HepG2 (cell line): ENCODE data around the gene HES3. TPM values are rescaled to one million over a fixed set of nuclear protein-coding genes. Genes with fewer than 3 reads are reported as not detected.
A peak's percentile ranks its signal among the peaks of the same experiment; 100 is the strongest.

ENCODE experiments used
- FOSL1 ChIP-seq: sonication (generic); formaldehyde crosslinking; IDR thresholded peaks from 2 replicates; pipeline ENCODE4 v1.9.0; 2021; ENCODE audit warnings: missing genetic modification reagents, borderline replicate concordance
- FOXO1 ChIP-seq: sonication (generic); formaldehyde crosslinking; IDR thresholded peaks from 2 replicates; pipeline ENCODE4 v1.4.0; 2020; ENCODE audit warnings: missing genetic modification reagents
- HNRNPLL ChIP-seq: fragments of 200-400 bp; formaldehyde crosslinking; IDR thresholded peaks from 2 replicates; pipeline ENCODE4 v1.6.1; 2017; ENCODE audit warnings: mild to moderate bottlenecking, low read depth, low read length; ENCODE audit not compliant: poor library complexity, severe bottlenecking
- REST ChIP-seq, 2 experiments: IDR thresholded peaks; 2 replicates each; pipeline ENCODE4 v1.6.1; 2011 to 2012; ENCODE audit warnings: low read length in 2 of 2, borderline replicate concordance in 1 of 2, low read depth in 1 of 2, mild to moderate bottlenecking in 1 of 2, moderate library complexity in 1 of 2
- REXO4 ChIP-seq: sonication (generic); formaldehyde crosslinking; IDR thresholded peaks from 2 replicates; pipeline ENCODE4 v1.8.0; 2022; ENCODE audit warnings: missing genetic modification reagents, mild to moderate bottlenecking, borderline replicate concordance
- SMARCE1 ChIP-seq: fragments of 450-650 bp; IDR thresholded peaks from 2 replicates; pipeline ENCODE4 v1.6.1; 2017; ENCODE audit warnings: borderline replicate concordance
- SUZ12 ChIP-seq: fragments of 150-350 bp; IDR thresholded peaks from 2 replicates; pipeline ENCODE4 v1.6.1; 2014; ENCODE audit warnings: low read depth, low read length
- ZBTB38 ChIP-seq: sonication (generic); formaldehyde crosslinking; IDR thresholded peaks from 2 replicates; pipeline ENCODE4 v1.5.1; 2020; ENCODE audit warnings: mild to moderate bottlenecking, missing genetic modification reagents
- ZKSCAN1 ChIP-seq: fragments of 150-350 bp; IDR thresholded peaks from 2 replicates; pipeline ENCODE4 v1.6.1; 2014; ENCODE audit warnings: low read length
- ZNF225 ChIP-seq: sonication (generic); formaldehyde crosslinking; IDR thresholded peaks from 2 replicates; pipeline ENCODE4 v1.4.0; 2020; ENCODE audit warnings: mild to moderate bottlenecking, missing genetic modification reagents
- ZNF318 ChIP-seq: sonication (generic); formaldehyde crosslinking; IDR thresholded peaks from 2 replicates; pipeline ENCODE4 v1.4.0; 2020; ENCODE audit warnings: mild to moderate bottlenecking, missing genetic modification reagents
- ZNF597 ChIP-seq: sonication (generic); formaldehyde crosslinking; IDR thresholded peaks from 2 replicates; pipeline ENCODE4 v1.5.0; 2020; ENCODE audit warnings: missing genetic modification reagents
- polyA plus RNA-seq, 8 experiments: library from polyadenylated mRNA; depleted of rRNA in 3 of 8; stranded (reverse) in 7 of 8; unstranded in 1 of 8; fragments of >200 nt; fragmentation: Illumina TruSeq in 4 of 8; extraction: Trizol in 4 of 8; gene quantifications; 2 replicates each; pipeline versions ENCODE4 v1.2.1 to v1.2.3, GENCODE V29; 2011 to 2016; ENCODE audit warnings: low read depth in 4 of 8, missing spikeins in 1 of 8, mixed read lengths in 1 of 8; ENCODE audit not compliant: insufficient read depth in 1 of 8
- total RNA-seq, 5 experiments: library from RNA; depleted of rRNA; stranded (reverse); fragments of >200 nt; fragmentation: Illumina TruSeq; extraction: Trizol; gene quantifications; 2 replicates each; pipeline ENCODE4 v1.2.3, GENCODE V29; 2016; ENCODE audit warnings: low read depth in 1 of 5
- TF ChIP-seq, protein P1 (sequence below): sonication (generic); formaldehyde crosslinking; IDR thresholded peaks from 2 replicates; pipeline ENCODE4 v1.4.0; 2020; ENCODE audit warnings: missing genetic modification reagents

Gene HES3
- total and polyA plus RNA-seq, 2 of the 13 experiments (the other 11 are each of a cell fraction or from before 2014, with no cell fraction given), result not detected

DNA sequence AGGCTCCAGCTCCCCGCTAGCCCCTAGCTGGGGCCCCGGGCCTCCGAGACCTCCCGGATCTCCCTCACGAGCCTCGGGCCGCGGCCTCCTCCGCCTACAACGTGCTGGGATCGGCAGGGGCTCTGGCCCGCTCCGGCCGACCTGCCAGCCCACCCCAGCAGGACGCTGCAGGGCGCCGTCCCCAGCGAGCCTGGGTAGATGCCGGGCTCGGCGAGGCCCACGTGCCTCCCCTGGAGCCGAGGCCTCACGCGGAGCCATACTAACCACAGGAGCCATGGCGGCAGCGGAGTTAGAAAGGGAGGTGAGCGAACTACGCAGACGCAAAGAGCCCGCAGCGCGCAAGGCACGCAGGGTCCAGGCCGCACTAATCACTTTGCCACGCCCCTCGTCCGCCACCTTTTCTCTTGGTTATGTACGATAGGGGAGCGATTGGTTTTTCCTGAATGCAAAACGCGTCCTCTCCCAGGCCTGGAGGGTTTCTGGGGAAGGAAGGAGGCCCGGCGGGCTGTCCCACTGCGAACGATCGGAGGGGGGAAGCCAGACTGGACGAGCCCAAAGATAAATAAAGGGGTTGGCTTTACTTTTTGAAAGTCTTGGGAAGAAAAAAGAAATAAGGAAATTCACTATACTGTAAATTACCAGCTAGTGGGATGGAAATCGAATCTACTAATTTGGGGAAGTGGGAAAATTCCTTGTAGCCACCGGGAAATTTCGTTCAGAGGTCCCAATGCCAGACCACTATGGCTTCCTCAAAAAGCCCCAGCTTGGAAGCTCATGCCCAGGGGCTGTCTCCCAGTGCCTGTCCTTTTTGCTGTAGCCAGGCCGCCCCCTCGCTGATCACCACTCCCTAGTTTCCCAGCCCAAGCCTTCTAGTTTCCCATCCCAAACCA, 44.4 kb upstream of the HES3 start, which contains the start of gene RPL22 (continued):
- TF ChIP-seq, protein P1, sequence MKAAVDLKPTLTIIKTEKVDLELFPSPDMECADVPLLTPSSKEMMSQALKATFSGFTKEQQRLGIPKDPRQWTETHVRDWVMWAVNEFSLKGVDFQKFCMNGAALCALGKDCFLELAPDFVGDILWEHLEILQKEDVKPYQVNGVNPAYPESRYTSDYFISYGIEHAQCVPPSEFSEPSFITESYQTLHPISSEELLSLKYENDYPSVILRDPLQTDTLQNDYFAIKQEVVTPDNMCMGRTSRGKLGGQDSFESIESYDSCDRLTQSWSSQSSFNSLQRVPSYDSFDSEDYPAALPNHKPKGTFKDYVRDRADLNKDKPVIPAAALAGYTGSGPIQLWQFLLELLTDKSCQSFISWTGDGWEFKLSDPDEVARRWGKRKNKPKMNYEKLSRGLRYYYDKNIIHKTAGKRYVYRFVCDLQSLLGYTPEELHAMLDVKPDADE, result no peak
- TF ChIP-seq ZNF597 (CRISPR knock-in tag) (no peak), HNRNPLL (peak; percentile 99), REST (IDR thresholded peaks at IDR 0.05; ENCODE audit: borderline replicate concordance in 1 of 2, low read depth in 1 of 2, low read length in 2 of 2) (no peak; a peak in 1 of 4 replicates), REXO4 (CRISPR knock-in tag) (no peak), SUZ12 (no peak), FOXO1 (CRISPR knock-in tag) (peak; percentile 78), ZNF318 (CRISPR knock-in tag) (peak; percentile 77; the same call in 1 of the 2 replicates), ZBTB38 (CRISPR knock-in tag) (peak; percentile 87), ZKSCAN1 (no peak), FOSL1 (peak; percentile 31; the same call in 1 of the 2 replicates), ZNF225 (CRISPR knock-in tag) (peak; percentile 65; the same call in 1 of the 2 replicates), SMARCE1 (no peak)
